GM23338 (cell line): ENCODE data around the gene VGLL4. TPM values are rescaled to one million over a fixed set of nuclear protein-coding genes. Genes with fewer than 3 reads are reported as not detected.
"Not testable (repeated sequence)": the region's sequence is repeated elsewhere in the genome, so short reads cannot be mapped to it uniquely, and the experiment has no call there.

Experiments used
- ATAC-seq: fragments of 200-7000 bp; cut with Tn5 transposase; 3 replicates; pipeline ENCODE4 v1.9.1; 2020
- DNase-seq: peaks from one replicate; pipeline ENCODE4 v3.0.0-alpha.2; 2015; ENCODE audit warnings: low spot score
- H2AFZ ChIP-seq: fragments of 200-600 bp; sonication (generic); 2 replicates; pipeline ENCODE4 v1.8.0; 2016; ENCODE audit warnings: antibody characterized with exemption, mild to moderate bottlenecking, moderate library complexity
- H3F3A ChIP-seq: fragments of 200-600 bp; sonication (generic); replicated peaks from 2 replicates; pipeline ENCODE4 v1.8.0; 2017; ENCODE audit warnings: antibody characterized with exemption, mixed run types, low read depth
- H3K27ac ChIP-seq: fragments of 200-600 bp; sonication (generic); 2 replicates; pipeline ENCODE4 v1.6.1; 2016; ENCODE audit warnings: low read depth
- H3K27me3 ChIP-seq: fragments of 200-600 bp; sonication (generic); 2 replicates; pipeline ENCODE4 v1.8.0; 2016; ENCODE audit warnings: mild to moderate bottlenecking, mixed run types, moderate library complexity; ENCODE audit not compliant: insufficient read depth
- H3K36me3 ChIP-seq: fragments of 200-600 bp; sonication (generic); 2 replicates; pipeline ENCODE4 v1.8.0; 2016; ENCODE audit warnings: mild to moderate bottlenecking; ENCODE audit not compliant: insufficient read depth
- H3K4me1 ChIP-seq: fragments of 200-600 bp; sonication (generic); 2 replicates; pipeline ENCODE4 v1.8.0; 2016; ENCODE audit warnings: mild to moderate bottlenecking, moderate library complexity; ENCODE audit not compliant: insufficient read depth
- H3K4me2 ChIP-seq: fragments of 200-600 bp; sonication (generic); 2 replicates; pipeline ENCODE4 v1.7.1; 2017; ENCODE audit warnings: mixed run types
- H3K4me3 ChIP-seq: fragments of 200-600 bp; sonication (generic); 2 replicates; pipeline ENCODE4 v1.6.1; 2016; ENCODE audit warnings: mixed run types
- H3K79me2 ChIP-seq: fragments of 200-600 bp; sonication (generic); replicated peaks from 2 replicates; pipeline ENCODE4 v1.8.0; 2017; ENCODE audit warnings: mild to moderate bottlenecking; ENCODE audit not compliant: insufficient read depth
- H3K9me2 ChIP-seq: fragments of 200-600 bp; sonication (generic); 2 replicates; pipeline ENCODE4 v1.8.0; 2017; ENCODE audit not compliant: insufficient read depth
- H4K20me1 ChIP-seq: fragments of 200-600 bp; sonication (generic); replicated peaks from 2 replicates; pipeline ENCODE4 v1.8.0; 2017; ENCODE audit warnings: mild to moderate bottlenecking; ENCODE audit not compliant: insufficient read depth
- H3K27ac Mint-ChIP-seq: 2 replicates; pipeline ENCODE4 v1.8.0; 2020; ENCODE audit warnings: inconsistent platforms, mild to moderate bottlenecking, moderate library complexity, mixed read lengths
- H3K27me3 Mint-ChIP-seq: 3 replicates; pipeline ENCODE4 v1.8.0; 2022; ENCODE audit warnings: low read depth, mild to moderate bottlenecking, moderate library complexity, mixed read lengths, inconsistent platforms; ENCODE audit not compliant: insufficient read depth, poor library complexity
- H3K36me3 Mint-ChIP-seq: 3 replicates; pipeline ENCODE4 v1.8.0; 2021; ENCODE audit warnings: low read depth, mild to moderate bottlenecking, inconsistent platforms, moderate library complexity, mixed read lengths
- H3K4me1 Mint-ChIP-seq: 3 replicates; pipeline ENCODE4 v1.8.0; 2020; ENCODE audit warnings: mild to moderate bottlenecking, inconsistent platforms, mixed read lengths
- H3K4me3 Mint-ChIP-seq: 3 replicates; pipeline ENCODE4 v1.8.0; 2021; ENCODE audit warnings: moderate library complexity, mild to moderate bottlenecking, inconsistent platforms, mixed read lengths
- H3K9me3 Mint-ChIP-seq: 3 replicates; pipeline ENCODE4 v1.8.0; 2020; ENCODE audit warnings: moderate library complexity, mild to moderate bottlenecking, inconsistent platforms, mixed read lengths
- CREB1 ChIP-seq: fragments of 250-450 bp; sonication (Bioruptor Pico); IDR thresholded peaks from 2 replicates; pipeline ENCODE4 v1.5.0; 2020; ENCODE audit warnings: low read depth, mild to moderate bottlenecking, moderate library complexity
- CTCF ChIP-seq, 2 experiments: fragments of 200-600 bp in 1 of 2; sonication (generic) in 1 of 2; conservative IDR thresholded peaks; 2 replicates each; pipeline versions ENCODE4 v1.5.1 to v1.6.1; 2016 to 2017; ENCODE audit warnings: antibody characterized with exemption in 2 of 2, low read depth in 2 of 2, mild to moderate bottlenecking in 2 of 2, moderate library complexity in 1 of 2
- EZH2 ChIP-seq: fragments of 200-600 bp; sonication (generic); IDR thresholded peaks from one replicate; pipeline ENCODE4 v1.8.0; 2017; ENCODE audit warnings: antibody characterized with exemption, mild to moderate bottlenecking, low read depth; ENCODE audit not compliant: unreplicated experiment
- EZH2phosphoT487 ChIP-seq: fragments of 200-600 bp; sonication (generic); IDR thresholded peaks from one replicate; pipeline ENCODE4 v1.8.1; 2018; ENCODE audit warnings: antibody characterized with exemption; ENCODE audit not compliant: unreplicated experiment
- JUNB ChIP-seq: IDR thresholded peaks from one replicate; pipeline ENCODE4 v1.6.1; 2016; ENCODE audit warnings: antibody characterized with exemption; ENCODE audit not compliant: unreplicated experiment
- NANOG ChIP-seq: IDR thresholded peaks from 2 replicates; pipeline ENCODE4 v1.6.1; 2016; ENCODE audit warnings: antibody characterized with exemption, borderline replicate concordance
- POLR2AphosphoS5 ChIP-seq: IDR thresholded peaks from 2 replicates; pipeline ENCODE4 v1.6.1; 2016; ENCODE audit warnings: antibody characterized with exemption, low read depth
- STAT1 ChIP-seq: IDR thresholded peaks from one replicate; pipeline ENCODE4 v1.6.1; 2016; ENCODE audit warnings: antibody characterized with exemption; ENCODE audit not compliant: unreplicated experiment
- ZNF331 ChIP-seq: fragments of 250-450 bp; sonication (Bioruptor Pico); IDR thresholded peaks from 2 replicates; pipeline ENCODE4 v1.5.0; 2020; ENCODE audit warnings: low read depth, mild to moderate bottlenecking, moderate library complexity
- polyA plus RNA-seq: library from polyadenylated mRNA; unstranded; fragments of >200 nt; fragmentation: Nextera tagmentation; extraction: Ambion mirVana; gene quantifications from 2 replicates; pipeline ENCODE4 v1.2.1, GENCODE V29; 2016
- total RNA-seq: library from RNA; depleted of rRNA; stranded (reverse); fragments of >200 nt; shearing (Covaris generic); gene quantifications from 2 replicates; pipeline ENCODE4 v1.2.3, GENCODE V29; 2014
- TF ChIP-seq, protein P1 (sequence below): IDR thresholded peaks from one replicate; pipeline ENCODE4 v1.6.1; 2018; ENCODE audit warnings: antibody characterized with exemption; ENCODE audit not compliant: unreplicated experiment
- TF ChIP-seq, protein P2 (sequence below): IDR thresholded peaks from 2 replicates; pipeline ENCODE4 v1.6.1; 2016; ENCODE audit warnings: antibody characterized with exemption

The VGLL4 gene
- total and polyA plus RNA-seq, 2 experiments from 2014 or later, result 20.8 to 45.9 TPM

- H3K36me3 ChIP-seq, H4K20me1 ChIP-seq, H3K27me3 Mint-ChIP-seq, H2AFZ ChIP-seq, H3K79me2 ChIP-seq, H3K4me2 ChIP-seq, H3K4me3 Mint-ChIP-seq, H3F3A ChIP-seq, DNase-seq, H3K27ac Mint-ChIP-seq, H3K27me3 ChIP-seq, H3K4me3 ChIP-seq, H3K27ac ChIP-seq, ATAC-seq, H3K9me2 ChIP-seq: not testable (repeated sequence)
- peaks cover 19% of the 10 kb centered on the region for H3K36me3 Mint-ChIP-seq
- H3K4me1 Mint-ChIP-seq, result peaks cover 37% of the 10 kb centered on the region
- peaks cover 24% of the 10 kb centered on the region for H3K4me1 ChIP-seq
- H3K9me3 Mint-ChIP-seq, result peaks cover 11% of the 10 kb centered on the region
Observed at GRCh38 chr3:11511606-11512005, 132.1 kb downstream of the VGLL4 start.

DNA sequence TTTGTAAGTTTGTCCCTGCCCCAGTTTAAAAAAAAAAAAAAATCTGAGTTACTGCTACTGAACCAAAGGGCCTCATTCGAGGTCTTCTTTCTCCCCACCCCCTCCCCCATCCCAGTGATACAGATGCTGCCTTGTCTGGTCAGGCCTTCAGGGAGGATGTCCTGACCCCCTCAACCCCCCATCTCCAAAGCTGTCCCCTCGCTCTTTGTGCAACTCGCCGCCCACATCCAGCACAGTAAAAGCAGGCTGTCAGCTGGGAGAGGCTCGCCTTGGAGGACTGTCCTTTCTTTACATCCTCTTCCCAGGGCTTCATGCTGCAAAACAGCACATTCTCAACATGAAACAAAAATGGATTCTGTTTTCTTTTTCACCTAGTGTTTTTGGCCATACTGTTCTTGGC, 133.4 kb downstream of the VGLL4 start:
- Mint-ChIP-seq H3K4me1 (peaks cover 37% of the 10 kb centered on the region), H3K4me3 (peak overlapping the region; percentile 36; the same call in 1 of the 3 replicates), H3K9me3 (peaks cover 11% of the 10 kb centered on the region), H3K27ac (peak overlapping the region; percentile 70), H3K36me3 (peaks cover 19% of the 10 kb centered on the region), H3K27me3 (peaks cover 3% of the 10 kb centered on the region)
- peak overlapping the region; percentile 60 for H3K4me2 ChIP-seq
- no peak for DNase-seq
- no peaks in the 10 kb centered on the region for H4K20me1 ChIP-seq
- H3K4me1 ChIP-seq, result peaks cover 24% of the 10 kb centered on the region
- no peaks in the 10 kb centered on the region for H3K9me2 ChIP-seq
- no peak overlapping the region for H3K4me3 ChIP-seq
- no peaks in the 10 kb centered on the region for H3K79me2 ChIP-seq
- no peaks in the 10 kb centered on the region for H3K36me3 ChIP-seq
- H3K27ac ChIP-seq, result no peak overlapping the region
- no peak overlapping the region for H2AFZ ChIP-seq
- H3F3A ChIP-seq, result no peaks in the 10 kb centered on the region
- no peaks in the 10 kb centered on the region for H3K27me3 ChIP-seq
- no peak for ATAC-seq
- no peak for TF ChIP-seq STAT1
- TF ChIP-seq NANOG, result no peak
- no peak for TF ChIP-seq JUNB
- TF ChIP-seq EZH2phosphoT487, result no peak
- no peak for TF ChIP-seq CTCF (conservative IDR thresholded peaks at IDR 0.05; ENCODE audit: low read depth in 2 of 2)
- TF ChIP-seq EZH2, result no peak
- TF ChIP-seq CREB1 (CRISPR knock-in tag), result no peak
- TF ChIP-seq, protein P1, sequence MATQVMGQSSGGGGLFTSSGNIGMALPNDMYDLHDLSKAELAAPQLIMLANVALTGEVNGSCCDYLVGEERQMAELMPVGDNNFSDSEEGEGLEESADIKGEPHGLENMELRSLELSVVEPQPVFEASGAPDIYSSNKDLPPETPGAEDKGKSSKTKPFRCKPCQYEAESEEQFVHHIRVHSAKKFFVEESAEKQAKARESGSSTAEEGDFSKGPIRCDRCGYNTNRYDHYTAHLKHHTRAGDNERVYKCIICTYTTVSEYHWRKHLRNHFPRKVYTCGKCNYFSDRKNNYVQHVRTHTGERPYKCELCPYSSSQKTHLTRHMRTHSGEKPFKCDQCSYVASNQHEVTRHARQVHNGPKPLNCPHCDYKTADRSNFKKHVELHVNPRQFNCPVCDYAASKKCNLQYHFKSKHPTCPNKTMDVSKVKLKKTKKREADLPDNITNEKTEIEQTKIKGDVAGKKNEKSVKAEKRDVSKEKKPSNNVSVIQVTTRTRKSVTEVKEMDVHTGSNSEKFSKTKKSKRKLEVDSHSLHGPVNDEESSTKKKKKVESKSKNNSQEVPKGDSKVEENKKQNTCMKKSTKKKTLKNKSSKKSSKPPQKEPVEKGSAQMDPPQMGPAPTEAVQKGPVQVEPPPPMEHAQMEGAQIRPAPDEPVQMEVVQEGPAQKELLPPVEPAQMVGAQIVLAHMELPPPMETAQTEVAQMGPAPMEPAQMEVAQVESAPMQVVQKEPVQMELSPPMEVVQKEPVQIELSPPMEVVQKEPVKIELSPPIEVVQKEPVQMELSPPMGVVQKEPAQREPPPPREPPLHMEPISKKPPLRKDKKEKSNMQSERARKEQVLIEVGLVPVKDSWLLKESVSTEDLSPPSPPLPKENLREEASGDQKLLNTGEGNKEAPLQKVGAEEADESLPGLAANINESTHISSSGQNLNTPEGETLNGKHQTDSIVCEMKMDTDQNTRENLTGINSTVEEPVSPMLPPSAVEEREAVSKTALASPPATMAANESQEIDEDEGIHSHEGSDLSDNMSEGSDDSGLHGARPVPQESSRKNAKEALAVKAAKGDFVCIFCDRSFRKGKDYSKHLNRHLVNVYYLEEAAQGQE, result no peak
- no peak for TF ChIP-seq POLR2AphosphoS5
- no peak for TF ChIP-seq ZNF331 (CRISPR knock-in tag)
- TF ChIP-seq, protein P2, sequence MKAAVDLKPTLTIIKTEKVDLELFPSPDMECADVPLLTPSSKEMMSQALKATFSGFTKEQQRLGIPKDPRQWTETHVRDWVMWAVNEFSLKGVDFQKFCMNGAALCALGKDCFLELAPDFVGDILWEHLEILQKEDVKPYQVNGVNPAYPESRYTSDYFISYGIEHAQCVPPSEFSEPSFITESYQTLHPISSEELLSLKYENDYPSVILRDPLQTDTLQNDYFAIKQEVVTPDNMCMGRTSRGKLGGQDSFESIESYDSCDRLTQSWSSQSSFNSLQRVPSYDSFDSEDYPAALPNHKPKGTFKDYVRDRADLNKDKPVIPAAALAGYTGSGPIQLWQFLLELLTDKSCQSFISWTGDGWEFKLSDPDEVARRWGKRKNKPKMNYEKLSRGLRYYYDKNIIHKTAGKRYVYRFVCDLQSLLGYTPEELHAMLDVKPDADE, result no peak
